HG03095 (cell line): ENCODE measurements around the gene AJUBA.
"Not testable (repeated sequence)": the region's sequence is repeated elsewhere in the genome, so short reads cannot be mapped to it uniquely, and the experiment has no call there.

Experiments
- ATAC-seq: cut with Tn5 transposase; IDR thresholded peaks from one replicate; pipeline ENCODE4 v1.9.1; 2021; ENCODE audit warnings: moderate library complexity; ENCODE audit not compliant: unreplicated experiment

AJUBA gene

GRCh38 chr14:22981090-22981875 is 1.1 kb downstream of the AJUBA start:
- no peak for ATAC-seq

- ATAC-seq: no peak
Measured at GRCh38 chr14:22980672-22981089, 1.7 kb downstream of the AJUBA start.

- no peak for ATAC-seq
Measured at GRCh38 chr14:22979748-22980392, 2.5 kb downstream of the AJUBA start.

- ATAC-seq: no peak
Measured at GRCh38 chr14:22978981-22979671, 3.2 kb downstream of the AJUBA start.

- ATAC-seq: no peak
Measured at GRCh38 chr14:22978487-22978837, 3.9 kb downstream of the AJUBA start.

- ATAC-seq: no peak
Measured at GRCh38 chr14:22977684-22978486, 4.5 kb downstream of the AJUBA start.

GRCh38 chr14:22977434-22977683 is 5.0 kb downstream of the AJUBA start:
- ATAC-seq: no peak

- ATAC-seq: no peak
Measured at GRCh38 chr14:22976620-22977433, 5.5 kb downstream of the AJUBA start.

- no peak for ATAC-seq
Measured at GRCh38 chr14:22974530-22975313, 7.6 kb downstream of the AJUBA start.

- ATAC-seq: no peak
Measured at GRCh38 chr14:22973217-22974032, 8.9 kb downstream of the AJUBA start.

GRCh38 chr14:22972313-22972930 is 9.9 kb downstream of the AJUBA start:
- ATAC-seq: no peak

GRCh38 chr14:22971152-22971551 is 11.2 kb downstream of the AJUBA start:
- no peak for ATAC-seq

- ATAC-seq: no peak
Measured at GRCh38 chr14:22966783-22967269, 15.5 kb downstream of the AJUBA start.

GRCh38 chr14:22965916-22966782 is 16.2 kb downstream of the AJUBA start:
- not testable (repeated sequence) for ATAC-seq

GRCh38 chr14:22962061-22962676 is 20.2 kb downstream of the AJUBA start:
- ATAC-seq: no peak

- ATAC-seq: no peak
Measured at GRCh38 chr14:22955702-22956569, 26.4 kb downstream of the AJUBA start.
